ENCODE results near the gene FANCB.

Gene FANCB

DNA sequence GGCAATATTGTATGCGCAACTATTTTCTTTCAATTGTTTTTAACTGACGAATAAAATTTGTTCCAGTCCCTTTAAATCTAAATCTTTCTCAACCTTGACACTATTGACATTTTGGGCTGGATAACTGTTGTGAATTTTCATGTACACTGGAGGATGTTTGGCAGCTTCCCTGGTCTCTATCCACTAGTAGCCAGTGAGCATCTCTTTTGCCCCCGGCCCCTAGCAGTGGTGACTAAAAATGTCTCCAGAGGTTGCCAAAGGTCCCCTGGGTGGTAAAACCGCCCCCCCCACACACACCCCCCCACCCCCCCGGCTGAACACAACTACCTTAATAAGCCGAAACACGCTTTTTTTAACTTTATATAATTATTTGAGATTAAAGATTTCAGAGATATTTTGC, 514 bp downstream of the FANCB start:
- Histone ChIP-seq H3K9ac (peak overlapping the region in 10 of 11 experiments; percentile 68 to 85 (median 80); a peak in 20 of 22 replicates), H4K20me1 (no peaks in the 10 kb centered on the region), H3K4me3 (peak overlapping the region; percentile 61 to 77 (median 72)), H3K36me3 (peaks cover 0 to 13% (median 10%) of the 10 kb centered on the region in 11 experiments; a peak in 13 of 22 replicates), H3K27me3 (peaks cover 35 to 75% (median 57%) of the 10 kb centered on the region in 11 experiments; a peak in 21 of 22 replicates), H3K27ac (peak overlapping the region in 9 of 11 experiments; percentile 55 to 84 (median 77); a peak in 17 of 22 replicates), H3K9me3 (replicated peaks in 1 of 11) (peaks cover 10 to 21% (median 12%) of the 10 kb centered on the region in 11 experiments), H3K4me1 (peaks cover 4 to 24% (median 12%) of the 10 kb centered on the region in 10 experiments; a peak in 12 of 20 replicates), H3K4me2 (peak overlapping the region; percentile 25 to 63 (median 47); a peak in 16 of 22 replicates)
- no peak for TF ChIP-seq Cebpa-rat (IDR thresholded peaks at IDR 0.05)

DNA sequence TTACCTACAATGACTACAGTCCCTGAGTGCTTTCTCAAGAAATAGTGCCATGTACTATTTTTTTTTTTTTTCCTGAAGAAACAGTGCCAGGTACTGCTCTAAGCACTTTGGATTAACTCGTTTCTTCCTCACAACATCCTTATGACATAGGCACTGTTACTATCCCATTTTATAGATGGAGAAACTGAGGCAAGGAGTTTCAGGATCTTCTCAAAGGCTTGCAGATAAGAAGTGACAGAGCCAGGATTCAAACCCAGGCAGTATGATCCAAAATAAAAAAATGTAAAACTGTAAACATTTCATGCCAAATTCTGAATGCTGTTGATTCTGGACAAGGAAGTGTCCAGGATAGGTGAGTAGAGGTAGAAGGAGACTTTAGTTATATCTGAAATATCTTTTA, 1.1 kb downstream of the FANCB start:
- Histone ChIP-seq H4K20me1 (no peaks in the 10 kb centered on the region), H3K4me1 (peaks cover 4 to 24% (median 12%) of the 10 kb centered on the region in 10 experiments; a peak in 12 of 20 replicates), H3K4me2 (peak overlapping the region in 10 of 11 experiments; percentile 18 to 63 (median 46); a peak in 18 of 22 replicates), H3K27ac (no peak overlapping the region; a peak in 1 of 22 replicates), H3K27me3 (peaks cover 33 to 75% (median 58%) of the 10 kb centered on the region in 11 experiments; a peak in 21 of 22 replicates), H3K36me3 (peaks cover 0 to 19% (median 11%) of the 10 kb centered on the region in 11 experiments; a peak in 13 of 22 replicates), H3K9me3 (replicated peaks in 1 of 11) (peaks cover 16 to 27% (median 18%) of the 10 kb centered on the region in 11 experiments), H3K4me3 (peak overlapping the region in 8 of 10 experiments; percentile 62 to 77 (median 74); a peak in 9 of 20 replicates), H3K9ac (0 out of 22 replicates have a peak overlapping the region, but pooled peaks of 1 of the 11 experiments have one; percentile 11)
- TF ChIP-seq Cebpa-rat (IDR thresholded peaks at IDR 0.05) = no peak

DNA sequence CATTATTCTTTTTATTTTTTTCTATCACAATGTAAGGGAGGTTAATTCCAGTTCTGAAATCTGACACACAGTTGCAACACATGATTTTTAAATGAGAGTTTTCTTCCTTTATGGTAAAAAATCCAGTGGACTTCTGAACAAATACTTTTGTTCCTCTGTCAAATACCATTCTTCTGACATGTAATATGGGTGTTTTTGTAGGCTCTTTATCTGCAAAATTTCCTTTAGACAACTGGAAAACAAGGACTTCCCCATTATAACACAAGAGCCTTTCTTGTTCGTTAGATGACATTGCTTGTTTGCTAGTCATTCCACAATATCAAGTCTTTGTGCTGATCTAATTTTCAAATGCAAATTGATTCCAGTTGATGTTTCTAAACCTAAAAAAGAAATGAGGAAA, 7.7 kb downstream of the FANCB start:
- H3K27ac ChIP-seq = no peak overlapping the region
- H3K4me1 ChIP-seq = no peaks in the 10 kb centered on the region
- H3K4me2 ChIP-seq = no peak overlapping the region
- peaks cover 25 to 94% (median 64%) of the 10 kb centered on the region in 11 experiments for H3K27me3 ChIP-seq
- H3K36me3 ChIP-seq = peaks cover 0 to 38% (median 13%) of the 10 kb centered on the region in 11 experiments; a peak in 13 of 22 replicates
- no peak overlapping the region for H3K4me3 ChIP-seq
- peaks cover 22 to 29% (median 24%) of the 10 kb centered on the region in 11 experiments for H3K9me3 ChIP-seq (replicated peaks in 1 of 11)
- no peak for TF ChIP-seq Cebpa-rat (IDR thresholded peaks at IDR 0.05)
- H3K9ac ChIP-seq = no peak overlapping the region
- H4K20me1 ChIP-seq = peaks cover 0 to 8% (median 0%) of the 10 kb centered on the region in 11 experiments; a peak in 2 of 22 replicates

DNA sequence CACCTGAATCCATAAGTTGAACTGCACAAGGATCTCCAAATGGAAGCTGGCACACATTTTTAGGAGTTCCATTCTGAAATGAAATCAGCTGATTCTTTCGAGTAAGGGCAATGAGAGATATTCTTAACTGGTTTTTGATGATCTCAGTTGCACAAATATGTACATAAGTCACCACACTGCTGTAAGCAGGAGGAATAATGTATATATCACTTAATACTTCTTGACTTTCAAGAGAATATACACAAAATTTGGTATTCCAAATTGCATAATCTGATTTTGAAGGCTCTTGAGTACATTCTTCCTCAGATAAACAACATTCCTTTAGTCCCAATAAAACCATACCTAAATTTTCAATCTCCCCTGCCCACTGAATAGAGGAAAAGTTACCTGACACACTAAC, 8.2 kb downstream of the FANCB start:
- Histone ChIP-seq H3K4me1 (no peaks in the 10 kb centered on the region), H3K9ac (no peak overlapping the region), H3K4me3 (no peak overlapping the region), H3K4me2 (no peak overlapping the region), H3K27me3 (peaks cover 31 to 98% (median 69%) of the 10 kb centered on the region in 11 experiments), H3K36me3 (peaks cover 0 to 38% (median 13%) of the 10 kb centered on the region in 11 experiments; a peak in 13 of 22 replicates), H3K27ac (no peak overlapping the region), H3K9me3 (replicated peaks in 1 of 11) (peaks cover 22 to 29% (median 24%) of the 10 kb centered on the region in 11 experiments), H4K20me1 (peaks cover 0 to 8% (median 0%) of the 10 kb centered on the region in 11 experiments; a peak in 3 of 22 replicates)
- TF ChIP-seq Cebpa-rat (IDR thresholded peaks at IDR 0.05) = no peak

DNA sequence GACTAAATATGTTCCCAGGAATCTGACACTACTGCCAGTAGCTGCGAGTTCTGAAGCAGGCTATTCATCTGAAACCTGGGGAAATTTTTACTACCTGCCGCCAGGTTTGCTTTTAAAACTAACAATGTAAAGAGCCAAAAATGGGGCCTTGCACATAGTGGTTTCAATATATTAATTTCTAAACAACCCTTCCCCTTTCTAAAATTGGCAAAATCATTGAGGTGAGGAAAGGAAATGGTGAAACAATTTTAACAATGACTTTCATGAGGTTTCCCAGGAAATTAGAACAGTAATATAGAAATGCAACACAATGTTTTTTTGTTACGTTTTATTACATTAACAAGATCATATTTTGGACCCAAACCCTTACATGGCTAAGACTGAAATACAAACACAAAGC, 21.3 kb downstream of the FANCB start:
- H3K4me1 ChIP-seq = peaks cover 0 to 29% (median 14%) of the 10 kb centered on the region in 10 experiments; a peak in 13 of 20 replicates
- H4K20me1 ChIP-seq = no peaks in the 10 kb centered on the region; a peak in 1 of 22 replicates
- H3K9me3 ChIP-seq (replicated peaks in 1 of 11) = peaks cover 0 to 10% (median 0%) of the 10 kb centered on the region in 11 experiments; a peak in 2 of 22 replicates
- TF ChIP-seq Cebpa-rat (IDR thresholded peaks at IDR 0.05) = no peak
- H3K4me3 ChIP-seq = no peak overlapping the region
- H3K9ac ChIP-seq = peak overlapping the region in 3 of 11 experiments; percentile 52 to 57 (median 54); a peak in 7 of 22 replicates
- H3K27ac ChIP-seq = peak overlapping the region in 9 of 11 experiments; percentile 40 to 80 (median 59); a peak in 15 of 22 replicates
- H3K4me2 ChIP-seq = peak overlapping the region in 10 of 11 experiments; percentile 11 to 52 (median 43); a peak in 17 of 22 replicates
- peaks cover 0 to 4% (median 0%) of the 10 kb centered on the region in 11 experiments; a peak in 3 of 22 replicates for H3K36me3 ChIP-seq
- H3K27me3 ChIP-seq = peaks cover 79 to 99% (median 95%) of the 10 kb centered on the region in 11 experiments

DNA sequence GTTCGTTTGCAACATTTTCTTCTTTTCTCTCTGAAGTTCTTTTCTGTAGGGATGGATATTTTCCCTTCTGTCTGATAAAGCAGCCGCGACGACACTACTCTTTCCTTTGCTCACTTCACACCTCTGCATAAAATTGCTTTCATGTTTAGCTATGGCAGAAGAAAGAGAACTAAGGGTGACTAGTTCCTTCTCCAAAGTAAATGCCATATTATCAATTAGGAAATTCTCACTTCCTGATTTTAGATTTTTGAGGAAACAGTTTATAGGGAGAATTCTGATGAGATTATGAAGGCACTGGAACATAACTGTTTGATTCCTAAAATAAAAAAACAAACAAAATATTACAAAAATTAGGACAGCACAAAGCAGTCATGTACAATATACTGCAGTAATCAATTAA, 29.2 kb downstream of the FANCB start:
- no peaks in the 10 kb centered on the region; a peak in 2 of 22 replicates for H4K20me1 ChIP-seq
- no peak for TF ChIP-seq Cebpa-rat (IDR thresholded peaks at IDR 0.05)
- no peak overlapping the region for H3K9ac ChIP-seq
- no peak overlapping the region for H3K27ac ChIP-seq
- peaks cover 0 to 18% (median 0%) of the 10 kb centered on the region in 11 experiments; a peak in 7 of 22 replicates for H3K36me3 ChIP-seq
- H3K27me3 ChIP-seq = peaks cover 81 to 100% (median 99%) of the 10 kb centered on the region in 11 experiments
- H3K9me3 ChIP-seq (replicated peaks in 1 of 11) = no peaks in the 10 kb centered on the region
- H3K4me3 ChIP-seq = no peak overlapping the region
- peak overlapping the region in 1 of 11 experiments; percentile 6; a peak in 1 of 22 replicates for H3K4me2 ChIP-seq
- peaks cover 0 to 19% (median 0%) of the 10 kb centered on the region in 10 experiments; a peak in 6 of 20 replicates for H3K4me1 ChIP-seq

DNA sequence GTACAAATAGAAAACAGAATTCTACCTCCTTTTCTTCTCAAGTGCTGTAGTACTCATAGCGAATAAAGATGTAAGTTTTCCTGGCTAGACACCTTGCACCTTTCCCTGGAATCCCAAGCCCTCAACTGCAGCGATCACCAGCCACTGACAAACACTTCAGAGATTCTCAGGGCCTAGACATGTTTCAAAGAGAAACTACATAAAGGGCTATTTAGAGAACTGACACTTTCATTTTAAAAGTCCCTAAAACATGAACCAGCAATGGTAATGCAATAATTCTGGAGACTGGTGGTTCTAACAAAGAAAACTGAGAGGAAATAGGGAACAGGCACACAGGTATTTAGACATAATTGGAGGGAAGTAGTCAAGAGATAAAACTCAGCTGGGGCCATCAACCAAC, 35.7 kb downstream of the FANCB start:
- peaks cover 0 to 16% (median 6%) of the 10 kb centered on the region in 11 experiments; a peak in 8 of 22 replicates for H3K36me3 ChIP-seq
- no peak overlapping the region for H3K27ac ChIP-seq
- H4K20me1 ChIP-seq = peaks cover 0 to 3% (median 0%) of the 10 kb centered on the region in 11 experiments; a peak in 2 of 22 replicates
- no peak overlapping the region for H3K4me3 ChIP-seq
- H3K9ac ChIP-seq = no peak overlapping the region
- peaks cover 0 to 10% (median 0%) of the 10 kb centered on the region in 10 experiments; a peak in 3 of 20 replicates for H3K4me1 ChIP-seq
- no peak for TF ChIP-seq Cebpa-rat (IDR thresholded peaks at IDR 0.05)
- H3K27me3 ChIP-seq = peaks cover 80 to 100% (median 98%) of the 10 kb centered on the region in 11 experiments
- H3K9me3 ChIP-seq (replicated peaks in 1 of 11) = peaks cover 0 to under 1% (median 0%) of the 10 kb centered on the region in 11 experiments; a peak in 2 of 22 replicates
- no peak overlapping the region for H3K4me2 ChIP-seq

DNA sequence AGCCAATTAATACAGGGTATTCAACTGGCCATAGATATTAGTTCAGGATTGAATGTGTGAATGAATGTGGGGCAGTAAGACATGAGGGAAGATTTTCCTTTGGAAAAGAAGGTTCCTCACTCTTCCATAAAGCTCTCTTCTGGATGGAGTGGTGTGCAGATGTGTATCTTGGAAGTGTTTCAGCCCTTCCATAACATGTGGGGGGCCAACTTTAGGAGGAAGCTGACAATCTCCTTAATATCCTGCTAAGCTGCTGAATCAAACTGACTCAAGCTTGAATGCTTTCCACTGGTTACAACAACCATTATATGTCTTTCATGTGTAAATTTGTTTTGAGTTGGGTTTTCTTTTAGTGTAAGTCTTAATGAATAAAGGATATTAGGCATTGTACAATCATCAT, 40.3 kb downstream of the FANCB start:
- Histone ChIP-seq H3K4me3 (no peak overlapping the region), H4K20me1 (peaks cover 0 to 3% (median 0%) of the 10 kb centered on the region in 11 experiments; a peak in 1 of 22 replicates), H3K27me3 (peaks cover 76 to 100% (median 96%) of the 10 kb centered on the region in 11 experiments), H3K4me1 (no peaks in the 10 kb centered on the region), H3K36me3 (peaks cover 0 to 16% (median 6%) of the 10 kb centered on the region in 11 experiments; a peak in 8 of 22 replicates), H3K4me2 (no peak overlapping the region), H3K27ac (no peak overlapping the region), H3K9ac (no peak overlapping the region), H3K9me3 (replicated peaks in 1 of 11) (peaks cover 17 to 32% (median 22%) of the 10 kb centered on the region in 11 experiments)
- TF ChIP-seq Cebpa-rat (IDR thresholded peaks at IDR 0.05) = no peak

DNA sequence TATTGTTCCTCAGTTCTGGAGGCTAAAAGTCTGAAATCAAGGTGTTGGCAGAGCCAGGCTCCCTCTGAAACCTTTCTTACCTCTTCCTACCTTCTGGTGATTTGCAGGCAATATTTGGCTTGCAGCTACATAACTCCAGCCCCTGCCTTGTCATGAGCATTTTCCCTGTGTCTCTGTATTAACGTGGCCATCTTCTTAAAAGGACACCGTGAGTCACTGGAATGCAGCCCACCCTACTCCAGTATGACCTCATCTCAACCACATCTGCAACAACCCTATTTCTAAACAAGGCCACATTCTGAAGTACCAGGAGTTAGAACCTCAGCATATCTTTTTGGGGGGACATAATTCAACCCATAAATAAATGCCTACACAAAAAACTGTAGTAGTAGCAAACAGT, 40.7 kb downstream of the FANCB start:
- H3K27me3 ChIP-seq = peaks cover 76 to 100% (median 96%) of the 10 kb centered on the region in 11 experiments
- peaks cover 0 to 16% (median 6%) of the 10 kb centered on the region in 11 experiments; a peak in 8 of 22 replicates for H3K36me3 ChIP-seq
- no peak overlapping the region for H3K27ac ChIP-seq
- no peak for TF ChIP-seq Cebpa-rat (IDR thresholded peaks at IDR 0.05)
- H3K4me1 ChIP-seq = no peaks in the 10 kb centered on the region
- no peak overlapping the region for H3K4me3 ChIP-seq
- no peak overlapping the region for H3K9ac ChIP-seq
- H3K4me2 ChIP-seq = no peak overlapping the region
- H3K9me3 ChIP-seq (replicated peaks in 1 of 11) = peaks cover 17 to 32% (median 22%) of the 10 kb centered on the region in 11 experiments
- H4K20me1 ChIP-seq = peaks cover 0 to 3% (median 0%) of the 10 kb centered on the region in 11 experiments; a peak in 1 of 22 replicates
